ENCODE measurements around the gene SKOR1.

The SKOR1 gene

DNA sequence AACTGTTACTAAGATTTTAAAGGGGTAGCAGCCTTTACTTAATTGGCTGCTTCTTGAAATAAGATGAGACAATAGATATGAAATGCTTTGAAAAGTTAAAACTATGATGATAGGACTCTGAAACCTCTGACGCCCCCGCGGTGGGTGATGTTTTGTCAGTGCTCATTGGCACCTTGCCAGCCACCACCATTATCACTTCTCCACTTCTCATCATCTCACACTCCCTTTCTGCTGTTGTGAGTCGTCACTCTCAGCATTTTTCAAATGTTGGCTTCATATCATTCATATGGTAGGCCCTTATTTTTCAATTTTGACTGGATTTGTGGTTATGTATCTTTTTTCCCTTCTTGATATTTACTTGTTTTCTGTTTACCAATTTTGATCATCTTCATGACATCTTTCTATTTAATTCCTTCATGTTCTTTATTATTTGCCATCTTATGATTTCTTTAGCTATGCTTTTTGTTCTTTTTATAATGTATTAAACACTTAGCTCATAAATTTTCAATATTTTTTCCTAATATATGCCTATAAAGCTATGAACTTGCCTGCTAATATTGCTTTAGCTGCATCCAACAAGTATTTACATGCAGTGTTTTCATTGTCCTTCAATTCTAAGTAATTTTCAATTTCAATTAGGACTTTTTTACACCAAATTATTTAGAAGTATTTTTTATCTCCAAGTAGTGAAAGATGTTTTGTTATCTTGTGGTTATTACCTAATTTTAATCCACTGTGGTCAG lies 30.3 kb upstream of the SKOR1 start:
- H3K4me3 ChIP-seq (ENCODE audit: low read depth, low read length): no peak overlapping the region
- ChIA-PET CTCF (no interaction called here), POLR2A (no interaction called here)
- no peak for TF ChIP-seq CTCF (IDR thresholded peaks at IDR 0.05; ENCODE audit: insufficient read depth, low read length, missing control alignments)
- DNase-seq (ENCODE audit: low read depth, low spot score): no peak

- no peak for DNase-seq (ENCODE audit: low read depth, low spot score)
- TF ChIP-seq CTCF (IDR thresholded peaks at IDR 0.05; ENCODE audit: insufficient read depth, low read length, missing control alignments): no peak
- POLR2A ChIA-PET: no interaction called here
Measured at GRCh38 chr15:67796196-67797127, 28.8 kb upstream of the SKOR1 start.

GRCh38 chr15:67799801-67800205 lies 25.5 kb upstream of the SKOR1 start:
- DNase-seq (ENCODE audit: low read depth, low spot score): no peak
- TF ChIP-seq CTCF (IDR thresholded peaks at IDR 0.05; ENCODE audit: insufficient read depth, low read length, missing control alignments): no peak
- CTCF ChIA-PET: interaction anchor here (1.4 kb wide), 1 partner anchor 367 kb away, joined by 3 read pairs; no protein-coding TSS in a partner anchor

More at GRCh38 chr15:67796196-67797127, 28.8 kb upstream of the SKOR1 start:
- H3K4me3 ChIP-seq (ENCODE audit: low read depth, low read length): no peak overlapping the region
- CTCF ChIA-PET: no interaction called here

GRCh38 chr15:67801142-67801541 lies 24.2 kb upstream of the SKOR1 start:
- POLR2A ChIA-PET: no interaction called here
- CTCF ChIA-PET: no interaction called here

More at GRCh38 chr15:67799801-67800205, 25.5 kb upstream of the SKOR1 start:
- POLR2A ChIA-PET: no interaction called here
- no peak overlapping the region for H3K4me3 ChIP-seq (ENCODE audit: low read depth, low read length)

GRCh38 chr15:67801926-67802914 lies 23.1 kb upstream of the SKOR1 start:
- CTCF ChIA-PET: no interaction called here
- TF ChIP-seq CTCF (IDR thresholded peaks at IDR 0.05; ENCODE audit: insufficient read depth, low read length, missing control alignments): no peak
- no peak for DNase-seq (ENCODE audit: low read depth, low spot score)
- POLR2A ChIA-PET: no interaction called here
- no peak overlapping the region for H3K4me3 ChIP-seq (ENCODE audit: low read depth, low read length)

More at GRCh38 chr15:67801142-67801541, 24.2 kb upstream of the SKOR1 start:
- no peak for DNase-seq (ENCODE audit: low read depth, low spot score)
- H3K4me3 ChIP-seq (ENCODE audit: low read depth, low read length): no peak overlapping the region
- no peak for TF ChIP-seq CTCF (IDR thresholded peaks at IDR 0.05; ENCODE audit: insufficient read depth, low read length, missing control alignments)
